Astrocyte of the spinal cord (primary cell): ENCODE data around the gene DIP2C.

Source experiments
- DNase-seq: peaks from one replicate; pipeline ENCODE4 v3.0.0; 2011; ENCODE audit warnings: low read depth, low spot score
- H3K4me3 ChIP-seq: 2 replicates; pipeline ENCODE4 v1.5.1; 2011; ENCODE audit warnings: low read depth, mild to moderate bottlenecking, low read length, moderate library complexity
- CTCF ChIP-seq: IDR thresholded peaks from 2 replicates; pipeline ENCODE4 v1.5.1; 2012; ENCODE audit warnings: low read depth, mild to moderate bottlenecking, low read length, inconsistent platforms
- in situ Hi-C: cut with HindIII; loops from 2 replicates; pipeline ENCODE4 v1.10.0; 2017; ENCODE audit warnings: low sequenced_read_pairs

DIP2C gene

GRCh38 chr10:570628-571163 is 118.8 kb downstream of the DIP2C start:
- H3K4me3 ChIP-seq, result no peak overlapping the region
- in situ Hi-C loops, result no loop called here
- no peak for DNase-seq

GRCh38 chr10:569961-570627 is 119.4 kb downstream of the DIP2C start:
- no peak for TF ChIP-seq CTCF
- no peak overlapping the region for H3K4me3 ChIP-seq
- in situ Hi-C loops, result no loop called here
- DNase-seq, result no peak

More at GRCh38 chr10:570628-571163, 118.8 kb downstream of the DIP2C start:
- no peak for TF ChIP-seq CTCF

GRCh38 chr10:568848-569247 is 120.6 kb downstream of the DIP2C start:
- no peak for DNase-seq
- no peak for TF ChIP-seq CTCF
- no peak overlapping the region for H3K4me3 ChIP-seq
- in situ Hi-C loops, result no loop called here

- no peak overlapping the region for H3K4me3 ChIP-seq
- in situ Hi-C loops, result no loop called here
- no peak for DNase-seq
- no peak for TF ChIP-seq CTCF
These were observed 121.6 kb downstream of the DIP2C start for GRCh38 chr10:567869-568268.

- no peak for DNase-seq
- in situ Hi-C loops, result no loop called here
- TF ChIP-seq CTCF, result no peak
- H3K4me3 ChIP-seq, result no peak overlapping the region
These were observed 123.1 kb downstream of the DIP2C start for GRCh38 chr10:566241-566885.

GRCh38 chr10:565676-566075 is 123.8 kb downstream of the DIP2C start:
- no peak for DNase-seq
- no peak for TF ChIP-seq CTCF
- in situ Hi-C loops, result no loop called here
- no peak overlapping the region for H3K4me3 ChIP-seq
